ENCODE data around the gene UBE3A.

- TF ChIP-seq CTCF (IDR thresholded peaks at IDR 0.05) (no peak), SMC3 (IDR thresholded peaks at IDR 0.05; ENCODE audit: low read depth, low read length) (no peak), RFX5 (IDR thresholded peaks at IDR 0.05; ENCODE audit: low read length) (no peak), RCOR1 (IDR thresholded peaks at IDR 0.05; ENCODE audit: low read length) (no peak), FOXJ3 (CRISPR knock-in tag; IDR thresholded peaks at IDR 0.05) (no peak), RAD21 (IDR thresholded peaks at IDR 0.05; ENCODE audit: low read length) (no peak), TAF1 (IDR thresholded peaks at IDR 0.05; ENCODE audit: borderline replicate concordance, low read depth, low read length) (no peak), RXRA (IDR thresholded peaks at IDR 0.05; ENCODE audit: borderline replicate concordance, low read depth) (no peak), ZBTB33 (IDR thresholded peaks at IDR 0.05; ENCODE audit: borderline replicate concordance, low read depth) (no peak), POLR2AphosphoS5 (IDR thresholded peaks at IDR 0.05; ENCODE audit: low read depth, low read length) (no peak), GATA2 (CRISPR knock-in tag; IDR thresholded peaks at IDR 0.05) (no peak)
Observed at GRCh38 chr15:25403771-25404170, 35.1 kb downstream of the UBE3A start.

Data from SK-N-SH (cell line).